Endothelial cell (in vitro differentiated cells): ENCODE data around the gene ETNK2. TPM values are rescaled to one million over a fixed set of nuclear protein-coding genes. Genes with fewer than 3 reads are reported as not detected.

Experiments
- DNase-seq: peaks from one replicate; pipeline ENCODE4 v3.0.0; 2021; ENCODE audit warnings: low spot score
- H3K27ac Mint-ChIP-seq: one replicate; pipeline ENCODE4 v1.8.0; 2021; ENCODE audit warnings: mixed read lengths, inconsistent platforms; ENCODE audit not compliant: unreplicated experiment
- H3K27me3 Mint-ChIP-seq: one replicate; pipeline ENCODE4 v1.8.0; 2021; ENCODE audit warnings: mild to moderate bottlenecking, moderate library complexity, mixed read lengths, inconsistent platforms; ENCODE audit not compliant: unreplicated experiment
- H3K36me3 Mint-ChIP-seq: one replicate; pipeline ENCODE4 v1.8.0; 2021; ENCODE audit warnings: mild to moderate bottlenecking, low read depth, mixed read lengths, inconsistent platforms; ENCODE audit not compliant: unreplicated experiment
- H3K4me1 Mint-ChIP-seq: one replicate; pipeline ENCODE4 v1.8.0; 2021; ENCODE audit warnings: mild to moderate bottlenecking, mixed read lengths, inconsistent platforms; ENCODE audit not compliant: unreplicated experiment
- H3K4me3 Mint-ChIP-seq: one replicate; pipeline ENCODE4 v1.8.0; 2021; ENCODE audit warnings: mild to moderate bottlenecking, mixed read lengths, inconsistent platforms; ENCODE audit not compliant: unreplicated experiment
- H3K9me3 Mint-ChIP-seq: one replicate; pipeline ENCODE4 v1.8.0; 2021; ENCODE audit warnings: mixed read lengths, inconsistent platforms; ENCODE audit not compliant: unreplicated experiment
- total RNA-seq: library from RNA; stranded (reverse); fragmentation: NEBNext Ultra II Directional; extraction: Animal tissue kit (Norgen Biotek cat#: 25700); gene quantifications from one replicate; pipeline ENCODE4 v1.2.1, GENCODE V29; 2021; ENCODE audit not compliant: unreplicated experiment
- TF ChIP-seq, protein P1 (sequence below): fragments of 200-600 bp; sonication (generic); IDR thresholded peaks from one replicate; pipeline ENCODE4 v1.5.0; 2021; ENCODE audit warnings: antibody characterized with exemption; ENCODE audit not compliant: unreplicated experiment

Gene ETNK2
- total RNA-seq, 1 donor from 2014 or later: 15.9 TPM

DNA sequence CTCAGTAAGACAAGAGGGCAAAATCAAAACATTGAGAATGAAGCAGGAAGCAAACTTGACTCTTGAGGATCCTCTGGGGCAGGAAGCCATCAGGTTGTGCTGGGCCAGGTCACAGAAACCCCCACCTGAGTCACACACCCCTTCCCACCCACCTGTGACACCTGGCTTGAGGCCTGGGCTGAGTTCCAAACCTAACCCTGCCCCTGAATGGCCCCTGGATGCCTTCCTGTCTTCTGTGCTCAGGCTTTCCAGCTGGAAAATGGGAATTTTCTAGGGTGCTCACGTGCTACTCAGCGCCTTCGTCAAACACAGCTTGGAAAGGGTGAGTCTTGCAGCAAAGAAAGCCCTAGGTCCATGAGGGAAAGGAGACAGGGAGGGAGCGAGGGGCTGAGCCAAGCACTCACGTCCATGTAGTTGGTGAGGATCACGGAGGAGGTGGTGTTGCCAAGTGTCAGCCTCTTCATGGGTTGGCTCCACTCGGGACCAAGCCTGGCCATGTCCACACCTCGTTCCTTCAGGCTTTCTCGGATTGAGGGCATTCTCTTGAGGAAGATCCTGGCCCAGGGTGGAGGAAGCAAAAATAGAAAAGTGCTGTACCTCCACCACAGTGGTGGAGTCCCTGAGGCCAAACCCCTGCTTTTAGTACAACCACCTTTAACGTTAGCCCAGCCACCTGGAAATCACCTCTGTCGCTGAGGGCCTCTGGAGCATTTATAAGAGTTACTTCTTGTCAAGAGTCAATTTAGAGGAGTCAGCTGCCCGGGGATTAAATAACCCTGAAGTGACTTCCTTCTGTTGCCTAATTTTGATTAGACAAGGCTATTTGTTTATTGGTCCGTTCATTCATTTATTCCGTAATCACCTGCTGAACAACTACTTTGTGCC, 10.0 kb upstream of the ETNK2 start:
- Mint-ChIP-seq H3K36me3 (no peaks in the 10 kb centered on the region), H3K9me3 (no peaks in the 10 kb centered on the region), H3K27me3 (peaks cover 9% of the 10 kb centered on the region), H3K27ac (no peak overlapping the region), H3K4me3 (no peak overlapping the region), H3K4me1 (peaks cover 9% of the 10 kb centered on the region)
- TF ChIP-seq, protein P1, sequence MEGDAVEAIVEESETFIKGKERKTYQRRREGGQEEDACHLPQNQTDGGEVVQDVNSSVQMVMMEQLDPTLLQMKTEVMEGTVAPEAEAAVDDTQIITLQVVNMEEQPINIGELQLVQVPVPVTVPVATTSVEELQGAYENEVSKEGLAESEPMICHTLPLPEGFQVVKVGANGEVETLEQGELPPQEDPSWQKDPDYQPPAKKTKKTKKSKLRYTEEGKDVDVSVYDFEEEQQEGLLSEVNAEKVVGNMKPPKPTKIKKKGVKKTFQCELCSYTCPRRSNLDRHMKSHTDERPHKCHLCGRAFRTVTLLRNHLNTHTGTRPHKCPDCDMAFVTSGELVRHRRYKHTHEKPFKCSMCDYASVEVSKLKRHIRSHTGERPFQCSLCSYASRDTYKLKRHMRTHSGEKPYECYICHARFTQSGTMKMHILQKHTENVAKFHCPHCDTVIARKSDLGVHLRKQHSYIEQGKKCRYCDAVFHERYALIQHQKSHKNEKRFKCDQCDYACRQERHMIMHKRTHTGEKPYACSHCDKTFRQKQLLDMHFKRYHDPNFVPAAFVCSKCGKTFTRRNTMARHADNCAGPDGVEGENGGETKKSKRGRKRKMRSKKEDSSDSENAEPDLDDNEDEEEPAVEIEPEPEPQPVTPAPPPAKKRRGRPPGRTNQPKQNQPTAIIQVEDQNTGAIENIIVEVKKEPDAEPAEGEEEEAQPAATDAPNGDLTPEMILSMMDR: no peak
- no peak for DNase-seq

DNA sequence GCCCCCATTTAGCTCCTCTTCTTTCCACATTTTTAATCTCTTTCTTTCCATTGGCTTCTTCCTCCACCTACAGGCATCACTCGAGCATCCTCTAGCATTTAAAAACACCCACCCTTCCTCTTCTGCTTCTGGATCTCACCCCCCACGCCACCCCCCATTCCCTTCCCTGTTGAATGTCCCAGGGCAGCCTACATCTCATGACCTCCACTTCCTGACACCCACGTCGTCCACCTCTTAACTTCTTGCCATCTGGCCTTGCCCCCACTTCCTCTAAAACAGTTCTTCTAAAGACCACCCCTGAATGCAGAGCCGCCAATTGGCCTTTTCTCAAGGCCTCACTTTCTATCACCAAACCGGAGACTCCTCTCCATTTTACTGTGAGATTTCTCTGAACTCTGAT, 6.1 kb upstream of the ETNK2 start:
- Mint-ChIP-seq H3K9me3 (no peaks in the 10 kb centered on the region), H3K36me3 (peaks cover 3% of the 10 kb centered on the region), H3K4me1 (peaks cover 2% of the 10 kb centered on the region), H3K4me3 (no peak overlapping the region), H3K27me3 (peaks cover 11% of the 10 kb centered on the region), H3K27ac (no peak overlapping the region)
- TF ChIP-seq, protein P1: no peak
- no peak for DNase-seq

DNA sequence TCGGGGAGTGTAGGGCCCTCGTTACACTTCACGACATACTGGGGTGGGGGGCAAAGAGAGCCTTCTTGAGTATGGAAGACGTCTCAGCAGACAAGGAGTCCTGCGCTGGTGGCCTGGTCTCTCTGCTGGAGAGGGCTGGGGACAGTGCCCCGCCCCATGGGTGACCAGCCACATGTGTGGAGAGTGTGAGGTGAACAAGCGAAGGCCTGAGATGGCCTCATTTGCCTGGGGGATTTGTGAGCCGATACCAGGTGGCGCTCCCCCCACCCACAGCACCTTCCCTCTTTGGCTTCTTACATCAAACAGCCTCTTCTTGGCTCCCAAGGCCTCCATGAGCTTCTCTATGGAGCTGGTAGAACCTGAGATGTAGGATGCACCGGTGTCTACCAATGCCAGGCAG, 4.0 kb upstream of the ETNK2 start:
- Mint-ChIP-seq H3K27me3 (peaks cover 10% of the 10 kb centered on the region), H3K4me1 (no peaks in the 10 kb centered on the region), H3K27ac (no peak overlapping the region), H3K36me3 (peaks cover 3% of the 10 kb centered on the region), H3K4me3 (no peak overlapping the region), H3K9me3 (no peaks in the 10 kb centered on the region)
- TF ChIP-seq, protein P1: no peak
- no peak for DNase-seq

DNA sequence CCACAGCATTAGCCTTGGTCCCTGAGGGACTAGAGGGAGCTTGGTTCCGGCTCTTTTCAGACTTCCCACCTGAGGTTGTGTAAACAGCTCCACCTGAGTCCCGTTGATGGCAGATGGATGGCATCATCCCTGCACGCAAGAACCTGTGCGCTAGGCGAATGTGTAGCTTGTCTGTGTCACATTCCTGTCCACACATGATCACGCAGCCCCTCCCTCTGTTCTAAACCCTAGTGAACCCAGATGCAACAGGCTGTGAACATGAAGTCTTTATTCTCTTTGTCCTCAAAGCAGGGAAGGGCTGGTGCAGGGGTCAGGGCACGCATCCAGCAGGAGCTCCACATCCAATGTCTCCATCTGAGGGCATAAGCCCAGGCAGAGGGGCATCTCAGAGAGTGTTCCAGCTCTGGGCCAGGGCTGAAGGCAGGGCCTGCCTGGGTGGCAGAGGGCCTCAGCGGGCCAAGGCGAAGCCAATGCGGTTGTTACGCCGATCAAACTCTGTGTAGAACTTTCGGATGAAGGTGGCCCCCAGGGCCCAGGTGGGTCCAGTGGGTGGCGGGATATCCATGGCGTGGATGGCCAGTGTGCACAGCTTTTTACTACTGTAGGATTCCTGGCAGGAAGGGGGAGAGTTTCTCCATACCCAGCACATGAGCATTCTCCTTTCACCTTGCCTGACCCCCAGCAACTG, 2.9 kb upstream of the ETNK2 start:
- TF ChIP-seq, protein P1: no peak
- Mint-ChIP-seq H3K27me3 (peaks cover 17% of the 10 kb centered on the region), H3K4me3 (no peak overlapping the region), H3K36me3 (peaks cover 3% of the 10 kb centered on the region), H3K4me1 (no peaks in the 10 kb centered on the region), H3K9me3 (no peaks in the 10 kb centered on the region), H3K27ac (no peak overlapping the region)
- DNase-seq: no peak

DNA sequence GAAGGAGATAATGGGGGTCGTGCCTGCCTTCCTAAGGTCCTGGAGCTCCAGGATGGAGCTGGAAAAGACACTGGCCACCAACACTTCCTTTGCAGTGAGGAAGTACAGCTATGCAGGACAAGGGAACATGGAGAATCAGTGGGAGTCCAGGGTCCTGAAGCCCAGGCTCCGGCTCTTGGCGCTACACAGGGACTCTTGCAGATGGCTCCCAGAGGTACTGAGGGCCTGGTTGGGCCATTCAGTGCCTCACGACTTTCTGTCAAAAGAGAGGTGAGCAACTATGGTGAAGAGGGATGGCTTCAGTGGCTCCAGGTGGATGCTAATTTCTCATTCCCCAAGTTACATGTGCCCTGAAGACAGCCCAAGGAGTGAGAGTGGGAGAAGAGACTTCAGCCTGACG, 1.8 kb upstream of the ETNK2 start:
- Mint-ChIP-seq H3K27ac (no peak overlapping the region), H3K36me3 (peaks cover 3% of the 10 kb centered on the region)
- TF ChIP-seq, protein P1: no peak

More for the DNA sequence above, 1.8 kb upstream of the ETNK2 start:
- Mint-ChIP-seq H3K4me1 (no peaks in the 10 kb centered on the region), H3K27me3 (peaks cover 17% of the 10 kb centered on the region), H3K4me3 (peak overlapping the region; percentile 53), H3K9me3 (no peaks in the 10 kb centered on the region)
- no peak for DNase-seq
